HEK293 (cell line): ENCODE data around the gene HELQ.

ENCODE experiments used
- BCL11B ChIP-seq: fragments of 450-650 bp; formaldehyde crosslinking; IDR thresholded peaks from 2 replicates; pipeline ENCODE4 v1.5.1; 2016; ENCODE audit warnings: low read depth, missing biosample characterization, missing genetic modification characterization
- HOXA7 ChIP-seq: sonication (generic); formaldehyde crosslinking; IDR thresholded peaks from 2 replicates; pipeline ENCODE4 v1.8.1; 2022; ENCODE audit warnings: missing genetic modification reagents, borderline replicate concordance
- OSR2 ChIP-seq: fragments of 450-650 bp; formaldehyde crosslinking; IDR thresholded peaks from 2 replicates; pipeline ENCODE4 v1.5.1; 2016; ENCODE audit warnings: missing biosample characterization, missing genetic modification characterization
- PRDM1 ChIP-seq: fragments of 450-650 bp; formaldehyde crosslinking; IDR thresholded peaks from 2 replicates; pipeline ENCODE4; 2016; ENCODE audit warnings: missing biosample characterization, missing genetic modification characterization
- SALL2 ChIP-seq: fragments of 450-650 bp; formaldehyde crosslinking; IDR thresholded peaks from 2 replicates; pipeline ENCODE4 v1.5.0; 2017; ENCODE audit warnings: missing biosample characterization, mild to moderate bottlenecking, missing genetic modification characterization, borderline replicate concordance
- SCRT1 ChIP-seq: fragments of 450-650 bp; formaldehyde crosslinking; IDR thresholded peaks from 2 replicates; pipeline ENCODE4 v1.5.1; 2016; ENCODE audit warnings: missing biosample characterization, missing genetic modification characterization, borderline replicate concordance
- SCRT2 ChIP-seq: fragments of 450-650 bp; formaldehyde crosslinking; IDR thresholded peaks from 2 replicates; pipeline ENCODE4 v1.5.1; 2016; ENCODE audit warnings: missing biosample characterization, missing genetic modification characterization
- TRIM28 ChIP-seq: IDR thresholded peaks from 2 replicates; pipeline ENCODE4 v1.6.1; 2011; ENCODE audit warnings: low read length, control low read depth, borderline replicate concordance
- ZBTB21 ChIP-seq: fragments of 450-650 bp; formaldehyde crosslinking; IDR thresholded peaks from 2 replicates; pipeline ENCODE4 v1.5.1; 2017; ENCODE audit warnings: missing biosample characterization, missing genetic modification characterization
- ZFP41 ChIP-seq: fragments of 450-650 bp; formaldehyde crosslinking; IDR thresholded peaks from 2 replicates; pipeline ENCODE4 v1.5.1; 2016; ENCODE audit warnings: missing biosample characterization, missing genetic modification characterization, borderline replicate concordance
- ZNF140 ChIP-seq: fragments of 450-650 bp; formaldehyde crosslinking; IDR thresholded peaks from 2 replicates; pipeline ENCODE4 v1.5.1; 2016; ENCODE audit warnings: missing biosample characterization, missing genetic modification characterization
- ZNF16 ChIP-seq: fragments of 450-650 bp; formaldehyde crosslinking; IDR thresholded peaks from 2 replicates; pipeline ENCODE4 v1.5.1; 2016; ENCODE audit warnings: low read depth, missing biosample characterization, missing genetic modification characterization
- ZNF19 ChIP-seq: fragments of 450-650 bp; formaldehyde crosslinking; IDR thresholded peaks from 2 replicates; pipeline ENCODE4; 2016; ENCODE audit warnings: missing biosample characterization, missing genetic modification characterization, low read depth
- ZNF202 ChIP-seq: fragments of 450-650 bp; formaldehyde crosslinking; IDR thresholded peaks from 2 replicates; pipeline ENCODE4 v1.5.1; 2016; ENCODE audit warnings: missing biosample characterization, missing genetic modification characterization, borderline replicate concordance
- ZNF214 ChIP-seq: fragments of 450-650 bp; formaldehyde crosslinking; IDR thresholded peaks from 2 replicates; pipeline ENCODE4 v1.5.1; 2017; ENCODE audit warnings: missing biosample characterization, mild to moderate bottlenecking, missing genetic modification characterization, borderline replicate concordance
- ZNF248 ChIP-seq: fragments of 450-650 bp; formaldehyde crosslinking; IDR thresholded peaks from 2 replicates; pipeline ENCODE4 v1.5.1; 2017; ENCODE audit warnings: missing biosample characterization, missing genetic modification characterization
- ZNF48 ChIP-seq: fragments of 450-650 bp; formaldehyde crosslinking; IDR thresholded peaks from 2 replicates; pipeline ENCODE4 v1.5.1; 2016; ENCODE audit warnings: missing biosample characterization, missing genetic modification characterization
- ZNF501 ChIP-seq: fragments of 450-650 bp; formaldehyde crosslinking; IDR thresholded peaks from 2 replicates; pipeline ENCODE4 v1.5.1; 2016; ENCODE audit warnings: missing biosample characterization, missing genetic modification characterization
- ZNF530 ChIP-seq: fragments of 450-650 bp; formaldehyde crosslinking; IDR thresholded peaks from 2 replicates; pipeline ENCODE4 v1.5.1; 2016; ENCODE audit warnings: low read depth, missing biosample characterization, missing genetic modification characterization
- ZNF560 ChIP-seq: fragments of 450-650 bp; formaldehyde crosslinking; IDR thresholded peaks from 2 replicates; pipeline ENCODE4 v1.5.1; 2017; ENCODE audit warnings: missing biosample characterization, missing genetic modification characterization, borderline replicate concordance
- ZNF561 ChIP-seq: fragments of 450-650 bp; IDR thresholded peaks from 2 replicates; pipeline ENCODE4 v1.5.1; 2018; ENCODE audit warnings: missing biosample characterization, missing genetic modification characterization, borderline replicate concordance
- ZNF660 ChIP-seq: fragments of 450-650 bp; IDR thresholded peaks from 2 replicates; pipeline ENCODE4 v1.5.1; 2018; ENCODE audit warnings: missing biosample characterization, mild to moderate bottlenecking, missing genetic modification characterization
- ZNF768 ChIP-seq: fragments of 450-650 bp; formaldehyde crosslinking; IDR thresholded peaks from 2 replicates; pipeline ENCODE4 v1.5.1; 2018; ENCODE audit warnings: missing biosample characterization, mild to moderate bottlenecking, missing genetic modification characterization
- TF ChIP-seq, protein P1 (sequence below): fragments of 450-650 bp; formaldehyde crosslinking; IDR thresholded peaks from 2 replicates; pipeline ENCODE4 v1.5.1; 2017; ENCODE audit warnings: missing biosample characterization, missing genetic modification characterization
- TF ChIP-seq, protein P2 (sequence below): fragments of 450-650 bp; formaldehyde crosslinking; IDR thresholded peaks from 2 replicates; pipeline ENCODE4 v1.5.1; 2016; ENCODE audit warnings: missing biosample characterization, missing genetic modification characterization
- TF ChIP-seq, protein P3 (sequence below): fragments of 450-650 bp; formaldehyde crosslinking; IDR thresholded peaks from 2 replicates; pipeline ENCODE4 v1.5.1; 2017; ENCODE audit warnings: missing biosample characterization, missing genetic modification characterization
- TF ChIP-seq, protein P4 (sequence below): fragments of 450-650 bp; formaldehyde crosslinking; IDR thresholded peaks from 2 replicates; pipeline ENCODE4 v1.5.1; 2016; ENCODE audit warnings: missing biosample characterization, missing genetic modification characterization
- TF ChIP-seq, protein P5 (sequence below): fragments of 450-650 bp; formaldehyde crosslinking; IDR thresholded peaks from 2 replicates; pipeline ENCODE4 v1.5.1; 2016; ENCODE audit warnings: missing biosample characterization, missing genetic modification characterization
- TF ChIP-seq, protein P6 (sequence below): fragments of 450-650 bp; formaldehyde crosslinking; IDR thresholded peaks from 2 replicates; pipeline ENCODE4 v1.5.1; 2016; ENCODE audit warnings: missing biosample characterization, missing genetic modification characterization, low read depth
- TF ChIP-seq, protein P7 (sequence below): fragments of 450-650 bp; formaldehyde crosslinking; IDR thresholded peaks from 2 replicates; pipeline ENCODE4; 2016; ENCODE audit warnings: missing biosample characterization, missing genetic modification characterization

HELQ gene

DNA sequence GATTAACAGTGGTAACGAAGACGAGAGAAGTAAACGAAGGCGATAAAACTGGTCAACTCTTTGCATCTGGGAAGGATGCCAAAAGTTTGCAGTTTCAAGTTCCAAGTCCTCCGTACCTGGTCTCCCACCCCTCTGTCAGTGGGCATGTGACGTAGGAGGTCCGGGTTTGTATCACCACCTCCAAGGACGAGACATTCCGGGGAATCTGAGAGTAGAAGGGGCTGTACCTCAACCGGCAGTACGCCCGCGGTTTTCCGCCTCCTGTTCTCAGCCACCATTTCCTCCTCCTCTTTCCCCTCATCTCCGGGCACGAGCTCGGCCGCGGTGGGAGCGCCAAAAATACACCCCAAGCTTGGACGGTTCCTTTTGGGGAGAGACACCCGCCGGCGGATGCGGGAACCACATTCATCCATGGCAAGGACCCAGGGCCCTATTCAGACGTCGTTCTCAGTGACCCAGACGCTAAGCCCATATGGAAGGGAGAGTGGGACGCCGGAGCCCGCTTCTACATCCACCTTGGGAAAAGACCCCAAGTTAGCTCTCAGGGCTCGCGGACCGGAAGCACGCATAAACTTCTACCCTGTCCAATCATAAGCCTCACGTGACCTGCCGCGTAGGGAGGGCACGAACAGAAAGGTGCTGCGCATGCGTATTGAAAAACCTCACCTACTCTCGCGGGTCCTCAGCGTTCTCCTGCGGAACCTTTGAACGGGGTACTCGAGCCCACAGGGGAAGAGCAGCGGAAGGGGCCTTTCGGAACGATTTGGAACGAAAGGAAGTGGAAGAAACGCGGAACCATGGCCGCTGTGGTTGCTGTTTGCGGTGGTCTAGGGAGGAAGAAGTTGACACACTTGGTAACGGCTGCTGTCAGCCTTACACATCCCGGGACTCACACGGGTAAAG is at the start of gene HELQ, which contains the start of gene MRPS18C (continued):
- TF ChIP-seq ZNF140 (tag by site-specific recombination) = no peak
- no peak for TF ChIP-seq ZNF19 (tag by site-specific recombination)
- no peak for TF ChIP-seq SCRT2 (tag by site-specific recombination)
- TF ChIP-seq, protein P1, sequence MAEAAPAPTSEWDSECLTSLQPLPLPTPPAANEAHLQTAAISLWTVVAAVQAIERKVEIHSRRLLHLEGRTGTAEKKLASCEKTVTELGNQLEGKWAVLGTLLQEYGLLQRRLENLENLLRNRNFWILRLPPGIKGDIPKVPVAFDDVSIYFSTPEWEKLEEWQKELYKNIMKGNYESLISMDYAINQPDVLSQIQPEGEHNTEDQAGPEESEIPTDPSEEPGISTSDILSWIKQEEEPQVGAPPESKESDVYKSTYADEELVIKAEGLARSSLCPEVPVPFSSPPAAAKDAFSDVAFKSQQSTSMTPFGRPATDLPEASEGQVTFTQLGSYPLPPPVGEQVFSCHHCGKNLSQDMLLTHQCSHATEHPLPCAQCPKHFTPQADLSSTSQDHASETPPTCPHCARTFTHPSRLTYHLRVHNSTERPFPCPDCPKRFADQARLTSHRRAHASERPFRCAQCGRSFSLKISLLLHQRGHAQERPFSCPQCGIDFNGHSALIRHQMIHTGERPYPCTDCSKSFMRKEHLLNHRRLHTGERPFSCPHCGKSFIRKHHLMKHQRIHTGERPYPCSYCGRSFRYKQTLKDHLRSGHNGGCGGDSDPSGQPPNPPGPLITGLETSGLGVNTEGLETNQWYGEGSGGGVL (tag by site-specific recombination) = no peak
- TF ChIP-seq, protein P2, sequence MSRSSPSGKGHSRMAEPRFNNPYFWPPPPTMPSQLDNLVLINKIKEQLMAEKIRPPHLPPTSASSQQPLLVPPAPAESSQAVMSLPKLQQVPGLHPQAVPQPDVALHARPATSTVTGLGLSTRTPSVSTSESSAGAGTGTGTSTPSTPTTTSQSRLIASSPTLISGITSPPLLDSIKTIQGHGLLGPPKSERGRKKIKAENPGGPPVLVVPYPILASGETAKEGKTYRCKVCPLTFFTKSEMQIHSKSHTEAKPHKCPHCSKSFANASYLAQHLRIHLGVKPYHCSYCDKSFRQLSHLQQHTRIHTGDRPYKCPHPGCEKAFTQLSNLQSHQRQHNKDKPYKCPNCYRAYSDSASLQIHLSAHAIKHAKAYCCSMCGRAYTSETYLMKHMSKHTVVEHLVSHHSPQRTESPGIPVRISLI (tag by site-specific recombination) = peak; percentile 40; the same call in 1 of the 2 replicates
- TF ChIP-seq, protein P3, sequence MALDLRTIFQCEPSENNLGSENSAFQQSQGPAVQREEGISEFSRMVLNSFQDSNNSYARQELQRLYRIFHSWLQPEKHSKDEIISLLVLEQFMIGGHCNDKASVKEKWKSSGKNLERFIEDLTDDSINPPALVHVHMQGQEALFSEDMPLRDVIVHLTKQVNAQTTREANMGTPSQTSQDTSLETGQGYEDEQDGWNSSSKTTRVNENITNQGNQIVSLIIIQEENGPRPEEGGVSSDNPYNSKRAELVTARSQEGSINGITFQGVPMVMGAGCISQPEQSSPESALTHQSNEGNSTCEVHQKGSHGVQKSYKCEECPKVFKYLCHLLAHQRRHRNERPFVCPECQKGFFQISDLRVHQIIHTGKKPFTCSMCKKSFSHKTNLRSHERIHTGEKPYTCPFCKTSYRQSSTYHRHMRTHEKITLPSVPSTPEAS (tag by site-specific recombination) = 0 out of 2 replicates have a peak, but pooled peaks have one; percentile 8
- no peak for TF ChIP-seq ZNF48 (tag by site-specific recombination)
- no peak for TF ChIP-seq ZNF248 (tag by site-specific recombination)
- peak; percentile 70; the same call in 1 of the 2 replicates for TF ChIP-seq ZNF501 (tag by site-specific recombination)
- peak; percentile 96 for TF ChIP-seq ZNF660 (tag by site-specific recombination)
- no peak for TF ChIP-seq ZFP41 (tag by site-specific recombination)
- no peak for TF ChIP-seq ZNF214 (tag by site-specific recombination)
- TF ChIP-seq ZNF560 (tag by site-specific recombination) = no peak
- no peak for TF ChIP-seq ZNF768 (tag by site-specific recombination)
- no peak for TF ChIP-seq ZNF16 (tag by site-specific recombination)
- no peak for TF ChIP-seq ZNF202 (tag by site-specific recombination)
- no peak for TF ChIP-seq OSR2 (tag by site-specific recombination)
- no peak for TF ChIP-seq ZNF530 (tag by site-specific recombination)
- TF ChIP-seq SCRT1 (tag by site-specific recombination) = no peak
- peak; percentile 46 for TF ChIP-seq ZBTB21 (tag by site-specific recombination)
- TF ChIP-seq, protein P4, sequence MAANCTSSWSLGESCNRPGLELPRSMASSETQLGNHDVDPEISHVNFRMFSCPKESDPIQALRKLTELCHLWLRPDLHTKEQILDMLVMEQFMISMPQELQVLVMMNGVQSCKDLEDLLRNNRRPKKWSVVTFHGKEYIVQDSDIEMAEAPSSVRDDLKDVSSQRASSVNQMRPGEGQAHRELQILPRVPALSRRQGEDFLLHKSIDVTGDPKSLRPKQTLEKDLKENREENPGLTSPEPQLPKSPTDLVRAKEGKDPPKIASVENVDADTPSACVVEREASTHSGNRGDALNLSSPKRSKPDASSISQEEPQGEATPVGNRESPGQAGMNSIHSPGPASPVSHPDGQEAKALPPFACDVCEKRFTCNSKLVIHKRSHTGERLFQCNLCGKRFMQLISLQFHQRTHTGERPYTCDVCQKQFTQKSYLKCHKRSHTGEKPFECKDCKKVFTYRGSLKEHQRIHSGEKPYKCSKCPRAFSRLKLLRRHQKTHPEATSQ = peak; percentile 20; the same call in 1 of the 2 replicates
- TF ChIP-seq, protein P5, sequence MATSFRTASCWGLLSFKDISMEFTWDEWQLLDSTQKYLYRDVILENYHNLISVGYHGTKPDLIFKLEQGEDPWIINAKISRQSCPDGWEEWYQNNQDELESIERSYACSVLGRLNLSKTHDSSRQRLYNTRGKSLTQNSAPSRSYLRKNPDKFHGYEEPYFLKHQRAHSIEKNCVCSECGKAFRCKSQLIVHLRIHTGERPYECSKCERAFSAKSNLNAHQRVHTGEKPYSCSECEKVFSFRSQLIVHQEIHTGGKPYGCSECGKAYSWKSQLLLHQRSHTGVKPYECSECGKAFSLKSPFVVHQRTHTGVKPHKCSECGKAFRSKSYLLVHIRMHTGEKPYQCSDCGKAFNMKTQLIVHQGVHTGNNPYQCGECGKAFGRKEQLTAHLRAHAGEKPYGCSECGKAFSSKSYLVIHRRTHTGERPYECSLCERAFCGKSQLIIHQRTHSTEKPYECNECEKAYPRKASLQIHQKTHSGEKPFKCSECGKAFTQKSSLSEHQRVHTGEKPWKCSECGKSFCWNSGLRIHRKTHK = no peak
- no peak for TF ChIP-seq SALL2
- no peak for TF ChIP-seq PRDM1 (tag by site-specific recombination)
- TF ChIP-seq HOXA7 (CRISPR knock-in tag) = no peak
- TF ChIP-seq TRIM28 = peak; percentile 80; the same call in 1 of the 2 replicates
- TF ChIP-seq ZNF561 = no peak
- TF ChIP-seq, protein P6, sequence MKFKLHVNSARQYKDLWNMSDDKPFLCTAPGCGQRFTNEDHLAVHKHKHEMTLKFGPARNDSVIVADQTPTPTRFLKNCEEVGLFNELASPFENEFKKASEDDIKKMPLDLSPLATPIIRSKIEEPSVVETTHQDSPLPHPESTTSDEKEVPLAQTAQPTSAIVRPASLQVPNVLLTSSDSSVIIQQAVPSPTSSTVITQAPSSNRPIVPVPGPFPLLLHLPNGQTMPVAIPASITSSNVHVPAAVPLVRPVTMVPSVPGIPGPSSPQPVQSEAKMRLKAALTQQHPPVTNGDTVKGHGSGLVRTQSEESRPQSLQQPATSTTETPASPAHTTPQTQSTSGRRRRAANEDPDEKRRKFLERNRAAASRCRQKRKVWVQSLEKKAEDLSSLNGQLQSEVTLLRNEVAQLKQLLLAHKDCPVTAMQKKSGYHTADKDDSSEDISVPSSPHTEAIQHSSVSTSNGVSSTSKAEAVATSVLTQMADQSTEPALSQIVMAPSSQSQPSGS = peak; percentile 34; the same call in 1 of the 2 replicates
- TF ChIP-seq BCL11B = no peak
- TF ChIP-seq, protein P7, sequence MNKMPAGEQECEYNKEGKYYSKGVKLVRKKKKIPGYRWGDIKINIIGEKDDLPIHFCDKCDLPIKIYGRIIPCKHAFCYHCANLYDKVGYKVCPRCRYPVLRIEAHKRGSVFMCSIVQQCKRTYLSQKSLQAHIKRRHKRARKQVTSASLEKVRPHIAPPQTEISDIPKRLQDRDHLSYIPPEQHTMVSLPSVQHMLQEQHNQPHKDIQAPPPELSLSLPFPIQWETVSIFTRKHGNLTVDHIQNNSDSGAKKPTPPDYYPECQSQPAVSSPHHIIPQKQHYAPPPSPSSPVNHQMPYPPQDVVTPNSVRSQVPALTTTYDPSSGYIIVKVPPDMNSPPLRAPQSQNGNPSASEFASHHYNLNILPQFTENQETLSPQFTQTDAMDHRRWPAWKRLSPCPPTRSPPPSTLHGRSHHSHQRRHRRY (tag by site-specific recombination) = no peak
